Karpas-422 (cell line): ENCODE results near the gene TULP4. TPM values are rescaled to one million over a fixed set of nuclear protein-coding genes. Genes with fewer than 3 reads are reported as not detected.
"Not testable (repeated sequence)": the region's sequence is repeated elsewhere in the genome, so short reads cannot be mapped to it uniquely, and the experiment has no call there.

Experiments
- DNase-seq: peaks from one replicate; pipeline ENCODE4 v3.0.0-alpha.2; 2015
- H2AFZ ChIP-seq: fragments of 200-600 bp; sonication (generic); 2 replicates; pipeline ENCODE4 v1.6.1; 2014; ENCODE audit warnings: antibody characterized with exemption, low read length, mixed read lengths
- H3K27ac ChIP-seq: fragments of 200-600 bp; sonication (generic); 2 replicates; pipeline ENCODE4 v1.5.1; 2014; ENCODE audit warnings: mild to moderate bottlenecking, low read length, moderate library complexity
- H3K27me3 ChIP-seq: fragments of 200-600 bp; sonication (generic); 2 replicates; pipeline ENCODE4 v1.6.1; 2014; ENCODE audit warnings: low read length, mixed read lengths
- H3K36me3 ChIP-seq: fragments of 200-600 bp; sonication (generic); 2 replicates; pipeline ENCODE4 v1.6.1; 2014; ENCODE audit warnings: low read length, mixed read lengths; ENCODE audit not compliant: insufficient read depth
- H3K4me1 ChIP-seq: fragments of 200-600 bp; sonication (generic); 2 replicates; pipeline ENCODE4 v1.6.1; 2014; ENCODE audit warnings: mild to moderate bottlenecking, low read length, mixed read lengths
- H3K4me2 ChIP-seq: fragments of 200-600 bp; sonication (generic); 2 replicates; pipeline ENCODE4 v1.6.1; 2014; ENCODE audit warnings: low read length, low read depth, mild to moderate bottlenecking; ENCODE audit not compliant: poor library complexity, severe bottlenecking
- H3K4me3 ChIP-seq: fragments of 200-600 bp; sonication (generic); 2 replicates; pipeline ENCODE4 v1.5.1; 2014; ENCODE audit warnings: mild to moderate bottlenecking, antibody characterized with exemption, low read length, mixed read lengths
- H3K79me2 ChIP-seq: fragments of 200-600 bp; sonication (generic); 2 replicates; pipeline ENCODE4 v1.6.1; 2014; ENCODE audit warnings: mild to moderate bottlenecking, low read length, mixed read lengths
- H3K9ac ChIP-seq: fragments of 200-600 bp; sonication (generic); 2 replicates; pipeline ENCODE4 v1.6.0; 2014; ENCODE audit warnings: low read length
- H3K9me2 ChIP-seq: fragments of 200-600 bp; sonication (generic), shearing (Covaris generic); replicated peaks from 2 replicates; pipeline ENCODE4 v1.6.0; 2014; ENCODE audit warnings: mild to moderate bottlenecking, low read length, moderate library complexity; ENCODE audit not compliant: insufficient read depth
- H3K9me3 ChIP-seq: fragments of 300-700, 200-600 bp; sonication (generic); 2 replicates; pipeline ENCODE4 v1.6.1; 2014; ENCODE audit warnings: low read length, mixed read lengths
- H4K20me1 ChIP-seq: fragments of 200-600 bp; sonication (generic); 2 replicates; pipeline ENCODE4 v1.6.1; 2014; ENCODE audit warnings: mild to moderate bottlenecking, antibody characterized with exemption, low read length, low read depth; ENCODE audit not compliant: insufficient read depth
- total RNA-seq: library from RNA; depleted of rRNA; stranded (reverse); fragments of >200 nt; shearing (Covaris generic); gene quantifications from 2 replicates; pipeline ENCODE4 v1.2.3, GENCODE V29; 2014; ENCODE audit warnings: low replicate concordance

Gene TULP4
- total RNA-seq, 1 experiment from 2014 or later: 112 TPM

DNA sequence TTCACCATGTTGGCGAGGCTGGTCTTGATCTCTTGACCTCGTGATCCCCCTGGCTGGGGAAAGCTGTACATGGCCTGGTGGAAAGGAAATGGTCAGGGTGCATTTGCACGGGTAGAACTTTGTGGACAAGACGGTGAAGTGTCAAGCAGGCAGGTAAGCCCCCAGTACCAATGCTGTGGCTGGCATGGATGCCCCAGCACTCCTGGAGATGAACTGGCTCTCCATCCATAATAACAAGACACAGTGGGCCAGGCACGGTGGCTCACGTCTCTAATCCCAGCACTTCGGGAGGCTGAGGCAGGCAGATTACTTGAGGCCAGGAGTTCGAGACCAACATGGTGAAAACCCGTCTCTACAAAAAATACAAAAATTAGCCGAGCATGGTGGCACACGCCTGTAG, 210.4 kb downstream of the TULP4 start:
- H3K9ac ChIP-seq: no peak overlapping the region
- no peaks in the 10 kb centered on the region for H3K9me2 ChIP-seq
- H4K20me1 ChIP-seq: no peaks in the 10 kb centered on the region
- H3K36me3 ChIP-seq: no peaks in the 10 kb centered on the region
- H3K27ac ChIP-seq: no peak overlapping the region
- no peaks in the 10 kb centered on the region for H3K9me3 ChIP-seq
- no peak for DNase-seq
- H3K4me2 ChIP-seq: no peak overlapping the region
- H3K4me1 ChIP-seq: peaks cover 12% of the 10 kb centered on the region
- no peak overlapping the region for H3K4me3 ChIP-seq
- no peaks in the 10 kb centered on the region for H3K79me2 ChIP-seq
- H3K27me3 ChIP-seq: no peaks in the 10 kb centered on the region
- no peak overlapping the region for H2AFZ ChIP-seq

DNA sequence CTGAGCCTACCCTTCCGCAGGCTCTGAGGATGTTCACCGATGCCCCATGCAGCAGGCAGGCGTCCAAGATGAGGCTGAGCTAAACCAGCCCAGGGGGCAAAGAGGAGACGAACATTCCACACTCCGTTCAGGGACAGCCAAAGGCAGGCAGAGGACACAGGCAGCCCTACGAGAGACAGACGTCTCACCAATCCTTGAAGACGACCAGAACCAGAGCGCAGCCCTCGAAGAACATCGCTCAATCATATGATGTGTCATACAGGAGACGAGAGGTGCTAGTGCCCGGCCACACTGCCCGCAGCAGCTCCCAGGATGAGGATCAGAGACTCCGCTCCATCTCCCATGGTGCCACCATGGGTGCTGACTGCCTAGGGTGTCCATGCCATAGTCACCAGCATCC, 212.0 kb downstream of the TULP4 start:
- Histone ChIP-seq H3K4me1 (peaks cover under 1% of the 10 kb centered on the region), H3K9ac (no peak overlapping the region), H3K27ac (no peak overlapping the region), H4K20me1 (no peaks in the 10 kb centered on the region), H2AFZ (no peak overlapping the region), H3K9me2 (no peaks in the 10 kb centered on the region), H3K9me3 (no peaks in the 10 kb centered on the region), H3K79me2 (no peaks in the 10 kb centered on the region), H3K4me2 (no peak overlapping the region), H3K27me3 (no peaks in the 10 kb centered on the region), H3K36me3 (no peaks in the 10 kb centered on the region), H3K4me3 (no peak overlapping the region)
- no peak for DNase-seq

DNA sequence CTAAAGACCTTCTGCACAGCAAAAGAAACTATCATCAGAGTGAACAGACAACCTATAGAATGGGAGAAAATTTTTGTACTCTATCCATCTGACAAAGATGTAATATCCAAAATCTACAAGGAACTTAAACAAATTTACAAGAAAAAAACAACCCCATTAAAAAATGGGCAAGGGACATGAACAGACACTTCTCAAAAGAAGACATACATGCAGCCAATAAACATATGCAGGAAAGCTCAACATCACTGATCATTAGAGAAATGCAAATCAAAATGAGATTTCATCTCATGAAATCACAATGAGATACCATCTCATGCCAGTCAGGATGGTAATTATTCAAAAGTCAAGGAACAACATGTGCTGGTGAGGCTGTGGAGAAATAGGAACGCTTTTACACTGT, 215.6 kb downstream of the TULP4 start:
- H3K27ac ChIP-seq, H3K4me2 ChIP-seq, H3K4me3 ChIP-seq, H3K4me1 ChIP-seq, H4K20me1 ChIP-seq, H2AFZ ChIP-seq, H3K79me2 ChIP-seq, DNase-seq, H3K9ac ChIP-seq, H3K9me2 ChIP-seq, H3K36me3 ChIP-seq, H3K27me3 ChIP-seq, H3K9me3 ChIP-seq: not testable (repeated sequence)

DNA sequence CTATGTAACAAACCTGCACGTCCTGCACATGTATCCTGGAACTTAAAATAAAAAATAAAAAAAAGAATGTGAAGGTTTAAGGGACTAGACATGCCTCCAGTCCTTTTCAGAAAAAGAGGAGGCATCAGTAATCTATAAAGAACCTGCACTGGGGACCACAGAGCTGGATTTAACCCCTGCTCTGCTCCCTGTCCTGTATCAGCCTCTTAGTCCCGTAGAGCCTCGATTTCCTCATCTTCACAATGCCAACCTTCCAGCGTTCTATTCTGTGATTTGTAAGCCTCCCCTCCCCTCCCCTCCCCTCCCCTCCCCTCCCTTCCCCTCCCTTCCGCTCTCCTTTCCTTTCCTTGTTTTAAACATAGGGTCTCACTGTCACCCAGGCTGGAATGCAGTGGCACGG, 216.6 kb downstream of the TULP4 start:
- Histone ChIP-seq H3K9ac (no peak overlapping the region), H3K27me3 (no peaks in the 10 kb centered on the region), H3K4me1 (peaks cover 9% of the 10 kb centered on the region), H3K9me2 (no peaks in the 10 kb centered on the region), H4K20me1 (no peaks in the 10 kb centered on the region), H3K27ac (no peak overlapping the region), H3K9me3 (no peaks in the 10 kb centered on the region), H3K36me3 (no peaks in the 10 kb centered on the region), H3K79me2 (no peaks in the 10 kb centered on the region), H3K4me2 (no peak overlapping the region), H3K4me3 (no peak overlapping the region), H2AFZ (no peak overlapping the region)
- DNase-seq: no peak

DNA sequence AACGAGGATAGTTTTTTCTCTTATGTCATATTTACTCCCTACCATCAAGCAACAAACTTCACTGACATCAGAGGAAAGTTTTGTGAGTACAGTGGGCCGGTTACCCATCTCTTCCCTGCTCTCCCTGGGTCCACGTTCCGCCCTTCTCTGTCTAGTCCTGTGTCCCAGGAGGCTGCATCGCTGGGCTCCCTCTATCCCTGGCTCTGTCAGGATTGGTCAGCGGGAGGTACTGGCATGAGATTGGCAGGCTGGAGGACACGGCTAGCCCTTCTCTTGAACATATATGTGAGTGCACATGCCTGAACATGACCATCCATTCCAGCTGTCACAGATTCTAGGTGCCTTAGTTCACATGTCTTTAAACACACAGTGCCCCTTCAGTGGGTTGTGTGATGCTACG, 217.4 kb downstream of the TULP4 start:
- no peaks in the 10 kb centered on the region for H3K36me3 ChIP-seq
- no peak overlapping the region for H3K4me3 ChIP-seq
- H3K9me3 ChIP-seq: no peaks in the 10 kb centered on the region
- H3K4me2 ChIP-seq: no peak overlapping the region
- H3K27me3 ChIP-seq: no peaks in the 10 kb centered on the region
- no peak overlapping the region for H2AFZ ChIP-seq
- no peaks in the 10 kb centered on the region for H3K79me2 ChIP-seq
- no peak overlapping the region for H3K27ac ChIP-seq
- H3K9ac ChIP-seq: no peak overlapping the region
- no peaks in the 10 kb centered on the region for H4K20me1 ChIP-seq
- H3K4me1 ChIP-seq: peaks cover 9% of the 10 kb centered on the region
- no peak for DNase-seq
- no peaks in the 10 kb centered on the region for H3K9me2 ChIP-seq

DNA sequence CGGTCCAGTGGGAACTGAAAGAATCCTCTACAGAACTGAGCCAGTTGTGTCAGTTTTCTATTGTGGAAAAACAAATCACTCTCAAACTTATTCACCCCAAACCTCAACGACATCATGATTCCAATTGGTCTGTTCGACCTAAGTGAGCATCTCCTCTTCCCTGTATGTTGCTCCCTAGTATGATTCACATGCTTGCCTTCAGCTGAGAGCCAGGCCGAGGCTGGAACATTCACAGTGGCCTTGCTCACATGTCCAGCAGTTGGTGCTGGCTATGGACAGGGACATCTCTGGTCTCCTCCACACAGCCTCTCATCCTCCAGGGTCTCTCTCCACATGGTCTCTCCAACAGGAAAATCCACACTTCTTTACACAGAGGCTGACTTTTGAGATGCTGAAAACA, 219.3 kb downstream of the TULP4 start:
- H3K4me2 ChIP-seq: no peak overlapping the region
- H3K27ac ChIP-seq: no peak overlapping the region
- DNase-seq: no peak
- H3K79me2 ChIP-seq: no peaks in the 10 kb centered on the region
- H3K9me3 ChIP-seq: no peaks in the 10 kb centered on the region
- H3K27me3 ChIP-seq: no peaks in the 10 kb centered on the region
- H3K9me2 ChIP-seq: no peaks in the 10 kb centered on the region
- no peak overlapping the region for H3K9ac ChIP-seq
- no peak overlapping the region for H2AFZ ChIP-seq
- no peaks in the 10 kb centered on the region for H4K20me1 ChIP-seq
- H3K4me3 ChIP-seq: no peak overlapping the region
- H3K36me3 ChIP-seq: no peaks in the 10 kb centered on the region
- peaks cover 9% of the 10 kb centered on the region for H3K4me1 ChIP-seq

DNA sequence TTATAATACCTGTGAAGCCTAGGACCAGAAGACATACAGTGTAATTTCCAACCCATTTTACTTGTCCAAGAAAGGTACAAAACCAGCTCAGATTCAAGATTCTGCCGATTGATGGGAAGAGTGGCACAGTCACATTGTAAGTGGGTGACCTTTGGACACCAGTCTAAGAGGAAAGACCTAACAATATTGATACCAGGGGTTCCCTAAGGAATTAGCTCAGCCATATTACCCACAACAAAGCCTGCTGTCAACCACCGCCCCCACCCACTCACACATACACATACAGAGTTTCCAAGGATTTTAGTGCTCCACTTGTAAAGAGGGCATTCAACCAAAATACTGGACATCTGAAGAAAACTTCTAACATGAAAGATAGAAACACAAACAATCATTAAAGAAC, 219.7 kb downstream of the TULP4 start:
- Histone ChIP-seq H4K20me1 (no peaks in the 10 kb centered on the region), H3K9ac (no peak overlapping the region), H3K9me3 (no peaks in the 10 kb centered on the region), H3K27ac (no peak overlapping the region), H3K4me3 (no peak overlapping the region), H2AFZ (no peak overlapping the region), H3K9me2 (no peaks in the 10 kb centered on the region), H3K27me3 (no peaks in the 10 kb centered on the region), H3K36me3 (no peaks in the 10 kb centered on the region), H3K79me2 (no peaks in the 10 kb centered on the region), H3K4me2 (no peak overlapping the region), H3K4me1 (peaks cover 9% of the 10 kb centered on the region)
- DNase-seq: no peak

DNA sequence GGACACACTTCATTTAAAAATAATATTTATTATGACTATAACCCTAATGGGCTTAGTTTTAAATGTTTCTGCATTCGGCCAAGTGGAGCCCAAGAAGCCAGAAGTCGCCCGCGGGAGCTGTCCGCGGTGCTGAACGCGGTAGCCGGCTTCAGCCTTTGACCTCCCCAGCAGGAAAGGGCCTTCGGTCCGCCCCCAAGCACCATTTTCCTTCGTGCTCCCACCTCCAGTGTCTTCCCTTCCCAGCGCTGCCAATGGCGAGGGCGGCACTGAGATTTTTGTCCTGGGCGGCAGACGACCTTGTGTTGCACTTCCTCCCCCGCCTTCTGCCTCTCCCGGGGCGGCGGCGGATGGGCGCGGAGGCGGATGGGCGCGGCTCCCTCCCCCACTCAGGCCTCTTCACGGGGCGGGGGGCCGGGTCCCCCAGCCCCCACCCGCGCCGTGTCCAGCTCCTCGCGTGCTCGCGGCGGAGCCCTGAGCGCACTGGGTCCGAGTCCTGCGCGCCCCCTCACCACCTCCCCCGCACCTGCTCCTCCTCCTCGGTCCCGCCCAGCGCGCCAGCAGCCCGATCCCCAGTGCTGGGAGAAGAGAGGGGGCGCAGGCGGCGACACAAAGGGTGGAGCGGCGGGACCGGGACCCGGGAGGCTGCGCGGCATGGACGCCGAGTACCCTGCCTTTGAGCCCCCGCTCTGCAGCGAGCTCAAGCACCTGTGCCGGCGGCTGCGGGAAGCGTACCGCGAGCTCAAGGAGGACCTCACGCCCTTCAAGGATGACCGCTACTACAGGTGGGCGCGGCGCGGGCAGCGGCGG, 224.0 kb downstream of the TULP4 start:
- no peaks in the 10 kb centered on the region for H3K79me2 ChIP-seq
- no peaks in the 10 kb centered on the region for H3K36me3 ChIP-seq
- peak; percentile 65 for DNase-seq
- H3K4me1 ChIP-seq: no peaks in the 10 kb centered on the region
- H2AFZ ChIP-seq: no peak overlapping the region
- H3K9me3 ChIP-seq: no peaks in the 10 kb centered on the region
- no peaks in the 10 kb centered on the region for H3K9me2 ChIP-seq
- no peaks in the 10 kb centered on the region for H3K27me3 ChIP-seq
- H3K27ac ChIP-seq: no peak overlapping the region
- no peak overlapping the region for H3K4me3 ChIP-seq
- no peaks in the 10 kb centered on the region for H4K20me1 ChIP-seq
- H3K4me2 ChIP-seq: no peak overlapping the region
- no peak overlapping the region for H3K9ac ChIP-seq
